Measurements from ENCODE around the gene STEAP3. TPM values are rescaled to one million over a fixed set of nuclear protein-coding genes. Genes with fewer than 3 reads are reported as not detected.

Gene STEAP3
- total and polyA plus RNA-seq, 8 donors, result 1.7 to 43.8 (median 3.1) TPM

GRCh38 chr2:119192893-119193292, 30.7 kb upstream of the STEAP3 start:
- no peaks in the 10 kb centered on the region for H3K27me3 ChIP-seq
- no peak overlapping the region for H3K27ac ChIP-seq
- intact Hi-C loops (cut with DNase I), result no loop called here

GRCh38 chr2:119195001-119195400, 28.6 kb upstream of the STEAP3 start:
- DNase-seq (no peak), ATAC-seq (no peak)
- Histone ChIP-seq H3K36me3 (no peaks in the 10 kb centered on the region), H3K27me3 (no peaks in the 10 kb centered on the region), H3K4me1 (no peaks in the 10 kb centered on the region), H3K9me3 (no peaks in the 10 kb centered on the region), H3K27ac (no peak overlapping the region), H3K4me3 (no peak overlapping the region)
- intact Hi-C loops (cut with DNase I), result no loop called here
- TF ChIP-seq CTCF (IDR thresholded peaks at IDR 0.05), result no peak

More at GRCh38 chr2:119192893-119193292, 30.7 kb upstream of the STEAP3 start:
- no peak for TF ChIP-seq CTCF (IDR thresholded peaks at IDR 0.05)
- ATAC-seq (no peak), DNase-seq (no peak)
- Histone ChIP-seq H3K4me3 (no peak overlapping the region), H3K36me3 (no peaks in the 10 kb centered on the region), H3K9me3 (no peaks in the 10 kb centered on the region), H3K4me1 (no peaks in the 10 kb centered on the region)

GRCh38 chr2:119195887-119196286, 27.7 kb upstream of the STEAP3 start:
- TF ChIP-seq CTCF (IDR thresholded peaks at IDR 0.05), result no peak
- DNase-seq (no peak), ATAC-seq (no peak)
- no peaks in the 10 kb centered on the region for H3K4me1 ChIP-seq
- no peak overlapping the region for H3K4me3 ChIP-seq
- intact Hi-C loops (cut with DNase I), result no loop called here
- no peaks in the 10 kb centered on the region for H3K9me3 ChIP-seq
- no peak overlapping the region for H3K27ac ChIP-seq
- no peaks in the 10 kb centered on the region for H3K27me3 ChIP-seq
- H3K36me3 ChIP-seq, result no peaks in the 10 kb centered on the region

- H3K27me3 ChIP-seq, result no peaks in the 10 kb centered on the region
- H3K9me3 ChIP-seq, result no peaks in the 10 kb centered on the region
- ATAC-seq (no peak), DNase-seq (no peak)
- intact Hi-C loops (cut with DNase I), result no loop called here
- no peaks in the 10 kb centered on the region for H3K36me3 ChIP-seq
- H3K27ac ChIP-seq, result no peak overlapping the region
- TF ChIP-seq CTCF (IDR thresholded peaks at IDR 0.05), result no peak
- H3K4me3 ChIP-seq, result no peak overlapping the region
- H3K4me1 ChIP-seq, result no peaks in the 10 kb centered on the region
Observed at GRCh38 chr2:119196301-119197125, 27.1 kb upstream of the STEAP3 start.

- H3K36me3 ChIP-seq, result no peaks in the 10 kb centered on the region
- no peak for ATAC-seq
Observed at GRCh38 chr2:119197126-119197405, 26.6 kb upstream of the STEAP3 start.

More at GRCh38 chr2:119197126-119197405, 26.6 kb upstream of the STEAP3 start:
- Histone ChIP-seq H3K4me3 (no peak overlapping the region), H3K9me3 (no peaks in the 10 kb centered on the region), H3K4me1 (no peaks in the 10 kb centered on the region), H3K27ac (no peak overlapping the region), H3K27me3 (no peaks in the 10 kb centered on the region)
- intact Hi-C loops (cut with DNase I), result no loop called here
- no peak for DNase-seq
- no peak for TF ChIP-seq CTCF (IDR thresholded peaks at IDR 0.05)
